H1 (cell line): ENCODE data around the gene ENKD1. TPM values are rescaled to one million over a fixed set of nuclear protein-coding genes. Genes with fewer than 3 reads are reported as not detected.

Source experiments
- BCL11A ChIP-seq, 2 experiments: IDR thresholded peaks; one replicate each; pipeline ENCODE4 v1.6.1; 2011; ENCODE audit warnings: low read depth in 2 of 2, low read length in 2 of 2, mild to moderate bottlenecking in 2 of 2
- CBX5 ChIP-seq: fragments of 300-800, 300-1000 bp; sonication (generic); IDR thresholded peaks from 2 replicates; pipeline ENCODE4 v1.7.1; 2016; ENCODE audit warnings: antibody characterized with exemption, low read length, low read depth
- E2F6 ChIP-seq: IDR thresholded peaks from 2 replicates; pipeline ENCODE4 v1.6.1; 2012; ENCODE audit warnings: inconsistent platforms
- RAD21 ChIP-seq, 2 experiments: IDR thresholded peaks in 1 of 2; conservative IDR thresholded peaks in 1 of 2; 2 replicates each; pipeline ENCODE4 v1.6.1; 2011; ENCODE audit warnings: low read depth in 2 of 2, low read length in 2 of 2, improper control_type of control experiment in 1 of 2, inconsistent platforms in 1 of 2, mild to moderate bottlenecking in 1 of 2, moderate library complexity in 1 of 2
- SIX5 ChIP-seq: IDR thresholded peaks from 2 replicates; pipeline ENCODE4 v1.6.1; 2011; ENCODE audit warnings: mild to moderate bottlenecking, low read depth, low read length
- TBP ChIP-seq: IDR thresholded peaks from 2 replicates; pipeline ENCODE4 v1.6.1; 2011; ENCODE audit warnings: low read depth, low read length, improper control_type of control experiment
- polyA plus RNA-seq, 7 experiments: library from polyadenylated mRNA; depleted of rRNA in 3 of 7; stranded (reverse) in 5 of 7; unstranded in 2 of 7; fragments of >200 nt in 5 of 7; fragments of 200-250 nt in 2 of 7; gene quantifications; 1 replicate in 5 of 7; 2 replicates in 1 of 7; 4 replicates in 1 of 7; pipeline versions ENCODE4 v1.2.1 to v1.2.3, GENCODE V29; 2011 to 2013; ENCODE audit warnings: missing spikeins in 2 of 7, mixed read lengths in 2 of 7
- total RNA-seq: library from RNA; stranded (reverse); fragmentation: NEBNext Ultra II Directional; extraction: Animal tissue kit (Norgen Biotek cat#: 25700); gene quantifications from 2 replicates; pipeline ENCODE4 v1.2.1, GENCODE V29; 2021

ENKD1 gene
- total and polyA plus RNA-seq, 2 of the 8 experiments (the other 6 are each of a cell fraction or from before 2014, with no cell fraction given), result 12.9 to 16.1 TPM

- TF ChIP-seq CBX5 (no peak), BCL11A (IDR thresholded peaks at IDR 0.05; ENCODE audit: low read depth in 2 of 2, low read length in 2 of 2) (no peak), E2F6 (no peak), RAD21 (IDR thresholded peaks at IDR 0.05 in 1 of 2, conservative IDR thresholded peaks at IDR 0.05 in 1 of 2; ENCODE audit: low read depth in 2 of 2, low read length in 2 of 2) (no peak), TBP (no peak), SIX5 (no peak)
Measured at GRCh38 chr16:67673712-67674580, 7.4 kb upstream of the ENKD1 start (continued).
